GM18502 (cell line): ENCODE results near the gene LYZL6.

Experiments
- ATAC-seq: cut with Tn5 transposase; IDR thresholded peaks from one replicate; pipeline ENCODE4 v1.9.1; 2021; ENCODE audit warnings: mild to moderate bottlenecking; ENCODE audit not compliant: unreplicated experiment, poor library complexity

Gene LYZL6

DNA sequence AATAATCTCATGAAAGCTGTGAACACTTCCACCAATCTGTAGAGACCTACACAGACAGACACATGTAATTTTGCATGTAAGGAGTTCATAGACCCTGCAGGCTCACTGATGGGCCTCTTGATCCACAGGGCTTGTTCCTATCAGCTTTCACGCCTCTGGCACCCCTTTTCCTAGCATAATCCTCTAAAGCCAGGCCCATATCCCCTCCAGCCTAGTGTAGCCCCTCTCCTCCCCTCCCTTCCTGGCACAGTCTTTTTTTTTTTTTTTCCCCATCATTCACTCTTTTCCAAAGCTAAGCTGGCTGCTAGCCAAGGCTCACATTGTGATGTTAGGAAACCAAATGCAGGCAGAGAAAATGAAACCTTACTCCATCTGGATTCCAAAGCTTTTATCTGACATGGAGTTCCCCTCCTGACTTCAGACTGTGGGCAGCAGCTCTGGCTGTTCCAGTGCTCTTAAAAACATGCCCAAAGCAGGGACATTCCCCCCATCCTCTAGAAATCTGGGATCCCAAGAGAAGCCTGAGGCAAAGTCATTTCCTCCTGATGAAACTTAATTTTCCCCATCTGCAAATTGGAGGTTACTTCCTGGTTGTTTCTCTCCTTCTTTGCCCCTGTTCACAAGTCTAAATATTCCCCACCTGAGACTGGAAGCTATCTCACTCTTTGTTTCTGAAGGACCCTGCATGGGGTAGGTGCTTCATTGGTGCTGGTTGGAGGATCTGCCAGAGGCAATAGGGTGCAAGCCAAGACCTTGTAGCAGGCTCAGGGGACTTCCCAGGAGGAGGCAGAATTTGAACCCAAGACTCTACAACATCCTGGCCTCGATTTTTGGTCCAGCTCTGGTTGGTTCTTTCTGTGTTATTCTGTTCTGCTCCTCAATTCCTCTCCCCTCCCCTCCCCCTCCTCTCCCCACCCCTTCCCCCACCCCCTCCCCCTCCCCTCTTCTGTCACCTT, 53.4 kb downstream of the LYZL6 start:
- ATAC-seq = no peak

DNA sequence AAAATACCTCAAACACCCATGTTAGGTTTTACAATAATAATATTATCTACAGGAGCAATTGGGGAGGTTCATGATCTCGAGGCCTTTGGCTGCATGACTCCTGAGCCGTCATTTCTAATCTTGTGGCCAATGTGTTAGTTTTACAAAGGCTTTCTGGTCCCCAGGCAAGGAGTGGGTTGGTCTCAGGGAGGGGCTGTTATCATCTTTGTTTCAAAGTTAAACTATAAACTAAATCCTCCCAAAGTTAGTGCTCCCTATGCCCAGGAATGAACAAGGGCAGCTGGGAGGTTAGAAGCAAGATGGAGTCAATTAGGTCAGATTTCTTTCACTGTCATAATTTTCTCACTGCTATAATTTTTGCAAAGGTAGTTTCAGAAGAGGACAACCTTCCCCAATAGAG, 54.3 kb downstream of the LYZL6 start:
- ATAC-seq = no peak
